CD4-positive, alpha-beta memory T cell (primary cell): ENCODE data around the gene GNB1L. TPM values are rescaled to one million over a fixed set of nuclear protein-coding genes. Genes with fewer than 3 reads are reported as not detected.
A peak's percentile ranks its signal among the peaks of the same experiment; 100 is the strongest.

ENCODE experiments used
- CTCF ChIA-PET: fragments of 350-600 bp; sonication (Branson Sonifier 250); formaldehyde crosslinking; loops from one replicate; lab custom pipeline; 2021; ENCODE audit warnings: inconsistent platforms; ENCODE audit not compliant: partially characterized antibody; lab: Charles Lee
- POLR2A ChIA-PET: fragments of 350-600 bp; sonication (Branson Sonifier 250); formaldehyde crosslinking; loops from one replicate; lab custom pipeline; 2021; ENCODE audit not compliant: partially characterized antibody; lab: Charles Lee
- DNase-seq, 5 donors: peaks; one replicate each; pipeline versions ENCODE4 v3.0.0 to v3.0.0-alpha.2; 2020 to 2022; ENCODE audit warnings: mixed read lengths in 1 of 5
- H3K27ac ChIP-seq: one replicate; pipeline ENCODE4 v1.7.0; 2013; ENCODE audit warnings: low read depth, low read length
- H3K27me3 ChIP-seq: 2 replicates; pipeline ENCODE4 v1.7.0; 2013; ENCODE audit warnings: mild to moderate bottlenecking, low read length, moderate library complexity; ENCODE audit not compliant: insufficient read depth
- H3K36me3 ChIP-seq: 2 replicates; pipeline ENCODE4 v1.7.0; 2013; ENCODE audit warnings: mild to moderate bottlenecking, low read length, moderate library complexity; ENCODE audit not compliant: insufficient read depth
- H3K4me1 ChIP-seq: 2 replicates; pipeline ENCODE4 v1.7.0; 2013; ENCODE audit warnings: mild to moderate bottlenecking, low read length, moderate library complexity; ENCODE audit not compliant: insufficient read depth
- H3K4me3 ChIP-seq, 2 donors: one replicate each; pipeline ENCODE4 v1.7.0; 2013; ENCODE audit warnings: low read length in 2 of 2, mild to moderate bottlenecking in 1 of 2
- H3K9me3 ChIP-seq, 2 donors: one replicate each; pipeline ENCODE4 v1.7.0; 2013; ENCODE audit warnings: low read length in 2 of 2, control low read depth in 1 of 2; ENCODE audit not compliant: control insufficient read depth in 1 of 2
- H3K27ac Mint-ChIP-seq, 7 donors: one replicate each; pipeline ENCODE4 v1.8.0; 2020 to 2021; ENCODE audit warnings: mixed read lengths in 7 of 7, mild to moderate bottlenecking in 6 of 7, inconsistent platforms in 3 of 7, moderate library complexity in 3 of 7
- H3K27me3 Mint-ChIP-seq, 2 donors: one replicate each; pipeline ENCODE4 v1.8.0; 2020 to 2021; ENCODE audit warnings: mixed read lengths in 2 of 2
- H3K36me3 Mint-ChIP-seq, 2 donors: one replicate each; pipeline ENCODE4 v1.8.0; 2020 to 2021; ENCODE audit warnings: mixed read lengths in 2 of 2, inconsistent platforms in 1 of 2, mild to moderate bottlenecking in 1 of 2
- H3K4me1 Mint-ChIP-seq, 4 donors: one replicate each; pipeline ENCODE4 v1.8.0; 2020 to 2021; ENCODE audit warnings: mixed read lengths in 4 of 4, mild to moderate bottlenecking in 1 of 4
- H3K4me3 Mint-ChIP-seq, 8 donors: one replicate each; pipeline ENCODE4 v1.8.0; 2020 to 2021; ENCODE audit warnings: mixed read lengths in 8 of 8, mild to moderate bottlenecking in 7 of 8, moderate library complexity in 6 of 8, inconsistent platforms in 3 of 8
- H3K9me3 Mint-ChIP-seq, 8 donors: one replicate each; pipeline ENCODE4 v1.8.0; 2020 to 2021; ENCODE audit warnings: mixed read lengths in 8 of 8, mild to moderate bottlenecking in 5 of 8, inconsistent platforms in 3 of 8, moderate library complexity in 1 of 8
- intact Hi-C: fragments of 100-400 bp; cut with micrococcal nuclease; formaldehyde crosslinking; loops from one replicate; pipeline ENCODE4 v1.15.1; 2023
- polyA plus RNA-seq, 2 donors: library from polyadenylated mRNA; unstranded; fragments of 300-500 nt; fragmentation: Illumina TruSeq; gene quantifications; one replicate each; pipeline ENCODE4 v1.2.3, GENCODE V29; 2021
- total RNA-seq, 2 experiments: library from RNA; stranded (reverse); gene quantifications; one replicate each; pipeline ENCODE4 v1.2.3, GENCODE V29; 2021

The GNB1L gene
- total and polyA plus RNA-seq, 4 experiments from 2014 or later, result 7.9 to 14.6 (median 10.7) TPM

GRCh38 chr22:19876314-19876940 lies 21.8 kb upstream of the GNB1L start:
- intact Hi-C loops, result no loop called here
- H3K27ac Mint-ChIP-seq, result no peak overlapping the region
- POLR2A ChIA-PET, result interaction anchor here (0.9 kb wide), 1 partner anchor 10 kb away, joined by 3 read pairs; no protein-coding TSS in a partner anchor

GRCh38 chr22:19875531-19876313 lies 21.0 kb upstream of the GNB1L start:
- H3K27me3 Mint-ChIP-seq, result no peaks in the 10 kb centered on the region
- Histone ChIP-seq H3K4me3 (no peak overlapping the region), H3K36me3 (no peaks in the 10 kb centered on the region), H3K9me3 (no peaks in the 10 kb centered on the region), H3K4me1 (peaks cover 18% of the 10 kb centered on the region), H3K27me3 (no peaks in the 10 kb centered on the region), H3K27ac (no peak overlapping the region)
- no peaks in the 10 kb centered on the region for H3K36me3 Mint-ChIP-seq
- DNase-seq, result no peak
- H3K4me3 Mint-ChIP-seq, result no peak overlapping the region
- intact Hi-C loops, result no loop called here
- CTCF ChIA-PET, result interaction anchor here (1.4 to 2.0 kb wide), 2 partner anchors 9 to 20 kb away, joined by 4 to 5 read pairs; no protein-coding TSS in a partner anchor
- H3K27ac Mint-ChIP-seq, result no peak overlapping the region
- H3K4me1 Mint-ChIP-seq, result peaks cover 3 to 12% (median 9%) of the 10 kb centered on the region in 4 donors
- POLR2A ChIA-PET, result interaction anchor here (2.0 kb wide), 1 partner anchor 10 kb away, joined by 15 read pairs; no protein-coding TSS in a partner anchor
- no peaks in the 10 kb centered on the region for H3K9me3 Mint-ChIP-seq

More at GRCh38 chr22:19876314-19876940, 21.8 kb upstream of the GNB1L start:
- Histone ChIP-seq H3K9me3 (no peaks in the 10 kb centered on the region), H3K4me1 (peaks cover 18% of the 10 kb centered on the region), H3K4me3 (no peak overlapping the region), H3K27me3 (no peaks in the 10 kb centered on the region), H3K27ac (no peak overlapping the region), H3K36me3 (no peaks in the 10 kb centered on the region)
- H3K27me3 Mint-ChIP-seq, result no peaks in the 10 kb centered on the region
- no peak overlapping the region for H3K4me3 Mint-ChIP-seq
- CTCF ChIA-PET, result interaction anchor here (2.0 kb wide), 1 partner anchor 8 kb away, joined by 4 read pairs; no protein-coding TSS in a partner anchor
- no peaks in the 10 kb centered on the region for H3K9me3 Mint-ChIP-seq
- no peaks in the 10 kb centered on the region for H3K36me3 Mint-ChIP-seq
- peaks cover 3 to 12% (median 9%) of the 10 kb centered on the region in 4 donors for H3K4me1 Mint-ChIP-seq
- DNase-seq, result no peak

- ChIA-PET CTCF (interaction anchor here (0.7 to 2.0 kb wide), 3 partner anchors 10 to 119 kb away, joined by 3 to 5 read pairs (median 4); no protein-coding TSS in a partner anchor), POLR2A (interaction anchor here (0.6 to 2.0 kb wide), 6 partner anchors 11 to 680 kb away, joined by 3 to 17 read pairs (median 6); no protein-coding TSS in a partner anchor)
- Mint-ChIP-seq H3K27ac (peak overlapping the region in 3 of 7 donors; percentile 50 to 75 (median 70)), H3K36me3 (no peaks in the 10 kb centered on the region), H3K27me3 (no peaks in the 10 kb centered on the region), H3K4me3 (no peak overlapping the region), H3K4me1 (peaks cover 3 to 12% (median 9%) of the 10 kb centered on the region in 4 donors), H3K9me3 (no peaks in the 10 kb centered on the region)
- Histone ChIP-seq H3K36me3 (no peaks in the 10 kb centered on the region), H3K4me1 (peaks cover 18% of the 10 kb centered on the region), H3K4me3 (peak overlapping the region in 1 of 2 donors; percentile 4), H3K27me3 (no peaks in the 10 kb centered on the region), H3K27ac (peak overlapping the region; percentile 10), H3K9me3 (no peaks in the 10 kb centered on the region)
- DNase-seq, result no peak
- intact Hi-C loops, result no loop called here
Observed at GRCh38 chr22:19875061-19875530, 20.4 kb upstream of the GNB1L start.

- peak overlapping the region in 1 of 2 donors; percentile 4 for H3K4me3 ChIP-seq
- peak overlapping the region in 7 of 8 donors; percentile 15 to 67 (median 36) for H3K4me3 Mint-ChIP-seq
- POLR2A ChIA-PET, result interaction anchor here (0.6 to 2.0 kb wide), 7 partner anchors 11 to 679 kb away, joined by 3 to 17 read pairs (median 4); no protein-coding TSS in a partner anchor
Observed at GRCh38 chr22:19874307-19875060, 19.8 kb upstream of the GNB1L start.

GRCh38 chr22:19873960-19874306 lies 19.3 kb upstream of the GNB1L start:
- intact Hi-C loops, result loop anchor here (1.0 kb wide), 1 partner anchor 17 kb away; no protein-coding TSS in a partner anchor
- Mint-ChIP-seq H3K27ac (peak overlapping the region in 4 of 7 donors; percentile 70 to 85 (median 73)), H3K9me3 (no peaks in the 10 kb centered on the region), H3K27me3 (no peaks in the 10 kb centered on the region), H3K36me3 (no peaks in the 10 kb centered on the region), H3K4me3 (peak overlapping the region in 5 of 8 donors; percentile 15 to 67 (median 29)), H3K4me1 (peaks cover 3 to 12% (median 9%) of the 10 kb centered on the region in 4 donors)
- CTCF ChIA-PET, result no interaction called here
- DNase-seq, result no peak
- Histone ChIP-seq H3K4me3 (peak overlapping the region in 1 of 2 donors; percentile 4), H3K27ac (no peak overlapping the region), H3K27me3 (no peaks in the 10 kb centered on the region), H3K4me1 (peaks cover 18% of the 10 kb centered on the region), H3K9me3 (no peaks in the 10 kb centered on the region), H3K36me3 (no peaks in the 10 kb centered on the region)
- POLR2A ChIA-PET, result interaction anchor here (0.7 to 2.0 kb wide), 5 partner anchors 12 to 148 kb away, joined by 3 to 17 read pairs (median 9); no protein-coding TSS in a partner anchor

More at GRCh38 chr22:19874307-19875060, 19.8 kb upstream of the GNB1L start:
- H3K27me3 Mint-ChIP-seq, result no peaks in the 10 kb centered on the region
- peak overlapping the region; percentile 10 for H3K27ac ChIP-seq
- peak overlapping the region in 5 of 7 donors; percentile 50 to 85 (median 71) for H3K27ac Mint-ChIP-seq
- intact Hi-C loops, result loop anchor here (1.0 kb wide), 1 partner anchor 17 kb away; no protein-coding TSS in a partner anchor
- H3K36me3 Mint-ChIP-seq, result no peaks in the 10 kb centered on the region
- H3K4me1 Mint-ChIP-seq, result peaks cover 3 to 12% (median 9%) of the 10 kb centered on the region in 4 donors
- H3K36me3 ChIP-seq, result no peaks in the 10 kb centered on the region
- no peaks in the 10 kb centered on the region for H3K9me3 ChIP-seq
- peaks cover 18% of the 10 kb centered on the region for H3K4me1 ChIP-seq
- CTCF ChIA-PET, result interaction anchor here (0.7 to 2.0 kb wide), 3 partner anchors 10 to 118 kb away, joined by 3 to 5 read pairs (median 4); no protein-coding TSS in a partner anchor
- no peaks in the 10 kb centered on the region for H3K27me3 ChIP-seq
- peak in 4 of 5 donors; percentile 24 to 49 (median 40) for DNase-seq
- no peaks in the 10 kb centered on the region for H3K9me3 Mint-ChIP-seq

GRCh38 chr22:19873138-19873959 lies 18.7 kb upstream of the GNB1L start:
- DNase-seq, result no peak
- no peak overlapping the region for H3K4me3 Mint-ChIP-seq
- Histone ChIP-seq H3K4me1 (peaks cover 18% of the 10 kb centered on the region), H3K27me3 (no peaks in the 10 kb centered on the region), H3K27ac (no peak overlapping the region), H3K9me3 (no peaks in the 10 kb centered on the region), H3K4me3 (no peak overlapping the region), H3K36me3 (no peaks in the 10 kb centered on the region)
- CTCF ChIA-PET, result no interaction called here
- H3K36me3 Mint-ChIP-seq, result no peaks in the 10 kb centered on the region
- H3K27me3 Mint-ChIP-seq, result no peaks in the 10 kb centered on the region
- POLR2A ChIA-PET, result interaction anchor here (0.7 to 2.0 kb wide), 5 partner anchors 12 to 23 kb away, joined by 3 to 17 read pairs (median 9); no protein-coding TSS in a partner anchor
- peaks cover 3 to 12% (median 9%) of the 10 kb centered on the region in 4 donors for H3K4me1 Mint-ChIP-seq
- peak overlapping the region in 1 of 7 donors; percentile 85 for H3K27ac Mint-ChIP-seq
- intact Hi-C loops, result no loop called here
- H3K9me3 Mint-ChIP-seq, result no peaks in the 10 kb centered on the region
